ENCODE data around the gene LEP.

LEP gene

GRCh38 chr7:128226132-128226980 is 14.7 kb upstream of the LEP start:
- H3K27ac ChIP-seq = no peak overlapping the region
- no peak for TF ChIP-seq ZFX (IDR thresholded peaks at IDR 0.05; ENCODE audit: borderline replicate concordance)
- TF ChIP-seq, protein P1, sequence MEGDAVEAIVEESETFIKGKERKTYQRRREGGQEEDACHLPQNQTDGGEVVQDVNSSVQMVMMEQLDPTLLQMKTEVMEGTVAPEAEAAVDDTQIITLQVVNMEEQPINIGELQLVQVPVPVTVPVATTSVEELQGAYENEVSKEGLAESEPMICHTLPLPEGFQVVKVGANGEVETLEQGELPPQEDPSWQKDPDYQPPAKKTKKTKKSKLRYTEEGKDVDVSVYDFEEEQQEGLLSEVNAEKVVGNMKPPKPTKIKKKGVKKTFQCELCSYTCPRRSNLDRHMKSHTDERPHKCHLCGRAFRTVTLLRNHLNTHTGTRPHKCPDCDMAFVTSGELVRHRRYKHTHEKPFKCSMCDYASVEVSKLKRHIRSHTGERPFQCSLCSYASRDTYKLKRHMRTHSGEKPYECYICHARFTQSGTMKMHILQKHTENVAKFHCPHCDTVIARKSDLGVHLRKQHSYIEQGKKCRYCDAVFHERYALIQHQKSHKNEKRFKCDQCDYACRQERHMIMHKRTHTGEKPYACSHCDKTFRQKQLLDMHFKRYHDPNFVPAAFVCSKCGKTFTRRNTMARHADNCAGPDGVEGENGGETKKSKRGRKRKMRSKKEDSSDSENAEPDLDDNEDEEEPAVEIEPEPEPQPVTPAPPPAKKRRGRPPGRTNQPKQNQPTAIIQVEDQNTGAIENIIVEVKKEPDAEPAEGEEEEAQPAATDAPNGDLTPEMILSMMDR (IDR thresholded peaks at IDR 0.05) = no peak

- TF ChIP-seq, protein P1 (IDR thresholded peaks at IDR 0.05) = no peak
- TF ChIP-seq ZFX (IDR thresholded peaks at IDR 0.05; ENCODE audit: borderline replicate concordance) = no peak
- H3K27ac ChIP-seq = no peak overlapping the region
Observed at GRCh38 chr7:128227271-128227670, 13.8 kb upstream of the LEP start.

DNA sequence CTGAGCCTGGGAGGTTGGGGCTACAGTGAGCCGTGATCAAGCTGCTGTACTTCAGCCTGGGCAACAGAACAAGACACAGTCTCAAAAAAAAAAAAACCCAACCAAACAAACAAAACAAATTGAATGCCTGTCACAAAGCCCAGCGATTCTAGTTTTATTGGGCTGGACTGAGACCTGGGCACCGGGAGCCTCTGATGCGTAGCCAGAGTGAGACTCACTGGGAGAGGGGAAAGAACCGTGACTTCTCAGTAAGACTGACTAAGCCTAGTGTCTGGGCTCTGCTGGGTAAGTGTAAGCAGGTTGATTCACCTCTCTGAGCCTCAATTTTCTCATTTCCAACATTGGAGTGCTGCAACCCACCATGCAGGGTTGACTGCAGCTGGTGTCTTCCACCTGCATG is 10.1 kb upstream of the LEP start:
- H3K27ac ChIP-seq = no peak overlapping the region
- no peak for TF ChIP-seq ZFX (IDR thresholded peaks at IDR 0.05; ENCODE audit: borderline replicate concordance)
- TF ChIP-seq, protein P1 (IDR thresholded peaks at IDR 0.05) = no peak

GRCh38 chr7:128231677-128232076 is 9.4 kb upstream of the LEP start:
- no peak for TF ChIP-seq ZFX (IDR thresholded peaks at IDR 0.05; ENCODE audit: borderline replicate concordance)
- TF ChIP-seq, protein P1 (IDR thresholded peaks at IDR 0.05) = no peak
- no peak overlapping the region for H3K27ac ChIP-seq

DNA sequence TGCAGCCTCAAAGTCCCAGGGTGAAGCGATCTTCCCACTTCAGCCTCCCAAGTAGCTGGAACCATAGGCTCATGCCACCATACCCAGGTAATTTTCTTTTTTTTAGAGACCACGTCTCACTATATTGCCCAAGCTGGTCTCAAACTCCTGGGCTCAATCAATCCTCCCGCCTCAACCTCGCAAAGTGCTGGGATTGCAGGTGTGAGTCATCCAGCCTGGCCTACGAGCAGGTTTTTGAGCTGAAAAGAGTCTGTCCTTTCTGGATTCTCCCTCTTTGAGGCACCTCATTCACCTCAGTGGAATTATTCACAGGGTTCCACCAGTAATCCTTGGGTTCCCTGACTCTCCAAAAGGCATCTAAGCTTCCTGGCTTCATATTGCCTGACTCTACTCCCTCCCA is 7.6 kb upstream of the LEP start:
- no peak overlapping the region for H3K27ac ChIP-seq
- TF ChIP-seq ZFX (IDR thresholded peaks at IDR 0.05; ENCODE audit: borderline replicate concordance) = no peak
- TF ChIP-seq, protein P1 (IDR thresholded peaks at IDR 0.05) = no peak

DNA sequence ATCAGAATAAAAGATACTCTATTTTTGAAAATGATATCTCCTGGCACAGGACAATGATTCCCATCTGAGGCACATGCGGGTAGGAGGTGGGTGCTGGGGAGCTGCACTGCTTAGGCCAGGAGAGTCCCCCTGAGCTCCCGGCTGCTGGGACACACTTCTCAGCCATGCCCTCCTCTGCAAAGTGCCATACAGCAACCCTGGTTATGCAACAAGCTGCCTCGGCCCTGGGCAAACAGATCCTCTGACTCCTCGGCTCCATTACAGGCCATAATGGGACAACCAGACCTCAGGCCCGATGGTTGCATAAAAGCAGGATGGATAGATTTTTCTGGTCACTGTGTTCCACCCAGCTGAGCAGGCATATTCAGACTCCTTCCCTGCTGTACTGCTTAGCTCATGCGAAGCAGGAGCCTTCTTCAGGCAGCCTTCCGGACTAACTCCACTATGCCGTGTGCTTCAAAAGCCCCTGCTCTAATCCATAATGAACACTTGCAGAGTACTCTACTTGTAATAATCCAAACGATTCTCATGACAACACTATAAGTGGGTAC is 6.5 kb upstream of the LEP start:
- H3K27ac ChIP-seq = no peak overlapping the region
- no peak for TF ChIP-seq ZFX (IDR thresholded peaks at IDR 0.05; ENCODE audit: borderline replicate concordance)
- TF ChIP-seq, protein P1 (IDR thresholded peaks at IDR 0.05) = no peak

GRCh38 chr7:128235471-128235870 is 5.6 kb upstream of the LEP start:
- TF ChIP-seq, protein P1 (IDR thresholded peaks at IDR 0.05) = no peak
- TF ChIP-seq ZFX (IDR thresholded peaks at IDR 0.05; ENCODE audit: borderline replicate concordance) = no peak
- H3K27ac ChIP-seq = no peak overlapping the region
